Pancreas (tissue), 10 donors: ENCODE results near the gene SORT1. TPM values are rescaled to one million over a fixed set of nuclear protein-coding genes. Genes with fewer than 3 reads are reported as not detected.

Experiments
- ATAC-seq, 4 donors: fragments of 200-7000 bp; cut with Tn5 transposase; one replicate each; pipeline versions ENCODE4 v1.8.0 to v1.9.1; 2020; ENCODE audit warnings: mild to moderate bottlenecking in 4 of 4, moderate library complexity in 4 of 4
- DNase-seq, 6 donors: peaks; one replicate each; pipeline ENCODE4 v3.0.0-alpha.2; 2020
- FAIRE-seq: peaks from 2 replicates; lab custom pipeline; 2012; peaks lifted over from hg19 to GRCh38; lab: Jason Lieb, UNC
- H3K27ac ChIP-seq, 4 donors: fragments of 200-600 bp; sonication (generic); 1 replicate in 3 of 4; 2 replicates in 1 of 4; pipeline versions ENCODE4 v1.5.0 to v1.8.0; 2020
- H3K27me3 ChIP-seq, 4 donors: fragments of 200-600 bp; one replicate each; pipeline ENCODE4 v1.8.0; 2021
- H3K36me3 ChIP-seq, 3 donors: fragments of 200-600 bp; sonication (generic) in 1 of 3; one replicate each; pipeline versions ENCODE4 v1.5.0 to v1.8.0; 2020 to 2021
- H3K4me1 ChIP-seq, 3 donors: fragments of 200-600 bp; one replicate each; pipeline ENCODE4 v1.8.0; 2021
- H3K4me3 ChIP-seq, 4 donors: fragments of 200-600 bp; sonication (generic) in 2 of 4; one replicate each; pipeline versions ENCODE4 v1.5.0 to v1.8.0; 2020 to 2021
- H3K9me3 ChIP-seq, 4 donors: fragments of 200-600 bp; one replicate each; pipeline ENCODE4 v1.8.0; 2021
- CTCF ChIP-seq, 4 donors: fragments of 200-600 bp; sonication (generic) in 3 of 4; IDR thresholded peaks; one replicate each; pipeline versions ENCODE4 v1.5.0 to v1.8.0; 2021; ENCODE audit warnings: antibody characterized with exemption in 4 of 4
- WGBS, 2 donors: extraction: QIAGEN DNeasy Blood & Tissue Kit; methylation state at CpG; one replicate each; pipeline ENCODE4 v1.1.7; 2013; 5-methylcytosine and 5-hydroxymethylcytosine counted together
- intact Hi-C, 3 donors: fragments of 100-400 bp; cut with DNase I; formaldehyde crosslinking; loops; one replicate each; pipeline versions ENCODE4 v1.11.1 to v1.14.2; 2022
- polyA plus RNA-seq, 2 donors: library from polyadenylated mRNA; stranded (reverse); fragments of 200-250 nt; gene quantifications; one replicate each; pipeline ENCODE4 v1.2.3, GENCODE V29; 2013
- total RNA-seq, 6 donors: library from RNA; stranded (reverse); fragmentation: NEBNext Ultra II Directional in 4 of 6; extraction: Animal tissue kit (Norgen Biotek cat#: 25700) in 4 of 6; gene quantifications; one replicate each; pipeline versions ENCODE4 v1.2.1 to v1.2.4, GENCODE V29; 2021 to 2023
- donor health status: healthy with polysubstance abuse.
- donor health status: DM: no; HTN: no; CAD: no; lungs with moderate emphysema.
- donor health status: DM: no; HTN: no; CAD: no.
- donor health status: control.
- donor health status: control.
- donor health status: Bipolar disorder and iron deficiency.
- donor health status: DM: yes; HTN: yes; CAD: no.
- donor health status: DM: no; HTN: no; CAD: no.
- donor health status: DM: no; HTN: no; CAD: no.
- donor health status: DM: yes; HTN: yes; CAD: no.

The SORT1 gene
- total and polyA plus RNA-seq, 8 donors: 10.4 to 60.7 (median 25.1) TPM

DNA sequence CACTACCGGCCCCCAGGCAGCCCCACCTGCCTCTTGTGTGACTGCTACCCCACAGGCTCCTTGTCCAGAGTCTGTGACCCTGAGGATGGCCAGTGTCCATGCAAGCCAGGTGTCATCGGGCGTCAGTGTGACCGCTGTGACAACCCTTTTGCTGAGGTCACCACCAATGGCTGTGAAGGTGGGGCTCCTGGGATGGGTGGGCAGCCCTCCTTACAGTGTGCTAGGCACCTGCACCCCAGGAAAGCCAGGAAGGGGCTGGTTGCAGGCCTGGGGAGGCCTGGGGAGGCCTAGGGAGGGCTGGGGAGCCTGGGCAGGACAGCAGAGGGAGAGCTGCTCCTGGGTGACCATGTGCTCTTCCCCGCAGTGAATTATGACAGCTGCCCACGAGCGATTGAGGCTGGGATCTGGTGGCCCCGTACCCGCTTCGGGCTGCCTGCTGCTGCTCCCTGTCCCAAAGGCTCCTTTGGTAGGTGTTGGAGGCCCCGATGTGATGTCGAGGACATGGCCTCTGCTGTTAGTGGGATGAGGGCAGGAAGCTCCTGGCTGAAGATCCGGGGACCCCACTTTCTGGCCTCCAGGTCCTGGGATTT is 131.9 kb downstream of the SORT1 start:
- H3K27ac ChIP-seq: no peak overlapping the region
- intact Hi-C loops: no loop called here
- no peaks in the 10 kb centered on the region for H3K4me1 ChIP-seq
- no peak for TF ChIP-seq CTCF (IDR thresholded peaks at IDR 0.05)
- H3K4me3 ChIP-seq: no peak overlapping the region
- WGBS, 2 donors: 92 to 93% methylated on average over 13 of the region's 13 CpGs
- H3K36me3 ChIP-seq: no peaks in the 10 kb centered on the region
- no peaks in the 10 kb centered on the region for H3K9me3 ChIP-seq
- DNase-seq (no peak), FAIRE-seq (no peak), ATAC-seq (no peak)
- no peaks in the 10 kb centered on the region for H3K27me3 ChIP-seq

- Histone ChIP-seq H3K27ac (no peak overlapping the region), H3K36me3 (no peaks in the 10 kb centered on the region), H3K9me3 (no peaks in the 10 kb centered on the region), H3K4me1 (no peaks in the 10 kb centered on the region), H3K4me3 (no peak overlapping the region), H3K27me3 (no peaks in the 10 kb centered on the region)
- intact Hi-C loops: no loop called here
- no peak for ATAC-seq
- WGBS, 2 donors: 86 to 94% methylated on average over 4 of the region's 4 CpGs
- no peak for DNase-seq
- FAIRE-seq: no peak
- no peak for TF ChIP-seq CTCF (IDR thresholded peaks at IDR 0.05)
Measured at GRCh38 chr1:109265016-109265415, 132.7 kb downstream of the SORT1 start.

DNA sequence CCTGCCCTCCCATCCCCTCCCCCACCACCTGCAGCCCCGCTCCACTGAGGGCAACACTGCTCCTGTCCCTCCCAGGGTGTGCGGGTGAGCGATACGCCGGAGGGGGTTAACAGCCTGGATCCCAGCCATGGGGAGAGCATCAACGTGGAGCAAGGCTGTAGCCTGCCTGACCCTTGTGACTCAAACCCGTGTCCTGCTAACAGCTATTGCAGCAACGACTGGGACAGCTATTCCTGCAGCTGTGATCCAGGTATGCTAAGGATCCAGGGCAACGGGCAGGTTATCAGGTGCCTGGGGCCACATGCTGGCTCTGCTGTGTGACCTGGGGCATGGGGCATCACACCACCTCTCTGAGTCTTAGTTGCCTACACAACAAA is 133.4 kb downstream of the SORT1 start:
- no peaks in the 10 kb centered on the region for H3K36me3 ChIP-seq
- no peak for ATAC-seq
- no peaks in the 10 kb centered on the region for H3K4me1 ChIP-seq
- intact Hi-C loops: loop anchor here in 1 of 3 donors (5.0 kb wide), 1 partner anchor 133 kb away; the partner anchor contains the start of gene SORT1
- no peak for FAIRE-seq
- no peaks in the 10 kb centered on the region for H3K9me3 ChIP-seq
- no peak overlapping the region for H3K27ac ChIP-seq
- 66 to 77% methylated on average over 9 of the region's 9 CpGs for WGBS, 2 donors
- H3K27me3 ChIP-seq: no peaks in the 10 kb centered on the region
- TF ChIP-seq CTCF (IDR thresholded peaks at IDR 0.05): no peak
- DNase-seq: no peak
- H3K4me3 ChIP-seq: no peak overlapping the region

GRCh38 chr1:109263597-109264378 is 133.9 kb downstream of the SORT1 start:
- no peak overlapping the region for H3K27ac ChIP-seq
- H3K36me3 ChIP-seq: no peaks in the 10 kb centered on the region
- no peaks in the 10 kb centered on the region for H3K4me1 ChIP-seq
- no peaks in the 10 kb centered on the region for H3K27me3 ChIP-seq
- DNase-seq: peak; percentile 89 to 96 (median 94)
- H3K9me3 ChIP-seq: no peaks in the 10 kb centered on the region
- no peak for FAIRE-seq
- no peak overlapping the region for H3K4me3 ChIP-seq
- 45 to 46% methylated on average over 29 of the region's 29 CpGs for WGBS, 2 donors
- intact Hi-C loops: loop anchor here in 1 of 3 donors (5.0 kb wide), 1 partner anchor 134 kb away; the partner anchor contains the start of gene SORT1
- peak; percentile 96 to 99 (median 97) for ATAC-seq
- TF ChIP-seq CTCF (IDR thresholded peaks at IDR 0.05): peak; percentile 94 to 99 (median 97)

DNA sequence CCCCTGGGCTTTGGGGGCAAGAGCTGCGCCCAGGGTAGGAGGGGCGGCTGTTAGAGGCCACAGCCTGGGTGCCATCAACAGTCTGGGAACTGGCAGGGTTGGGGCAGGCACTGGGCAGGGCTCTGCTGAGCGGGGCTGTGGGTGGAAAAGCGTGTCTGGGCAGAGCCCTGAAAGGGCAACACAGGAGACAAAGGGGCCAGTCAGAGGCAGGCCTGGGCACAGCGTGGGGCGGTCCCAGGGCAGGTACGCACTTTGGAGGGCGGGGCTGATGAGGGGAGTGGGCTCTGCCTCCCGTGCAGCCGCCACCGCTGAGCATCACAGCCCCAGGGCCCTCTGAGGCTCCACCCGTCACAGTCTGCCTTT is 134.5 kb downstream of the SORT1 start:
- Histone ChIP-seq H3K27ac (no peak overlapping the region), H3K36me3 (no peaks in the 10 kb centered on the region), H3K27me3 (no peaks in the 10 kb centered on the region), H3K9me3 (no peaks in the 10 kb centered on the region), H3K4me1 (no peaks in the 10 kb centered on the region), H3K4me3 (no peak overlapping the region)
- FAIRE-seq (no peak), DNase-seq (peak in 1 of 6 donors; percentile 83), ATAC-seq (peak in 2 of 4 donors; percentile 5 to 18)
- intact Hi-C loops: loop anchor here in 1 of 3 donors (5.0 kb wide), 1 partner anchor 134 kb away; the partner anchor contains the start of gene SORT1
- no peak for TF ChIP-seq CTCF (IDR thresholded peaks at IDR 0.05)
- 85 to 86% methylated on average over 12 of the region's 12 CpGs for WGBS, 2 donors
